EL (cell line): ENCODE measurements around the gene PLIN1.
A peak's percentile ranks its signal among the peaks of the same experiment; 100 is the strongest.

Experiments used
- DNase-seq: peaks from one replicate; pipeline ENCODE4 v3.0.0-alpha.2; 2016

Gene PLIN1

GRCh38 chr15:89671687-89672086, 7.5 kb downstream of the PLIN1 start:
- no peak for DNase-seq

- DNase-seq: no peak
Observed at GRCh38 chr15:89670971-89671560, 8.1 kb downstream of the PLIN1 start.

- no peak for DNase-seq
Observed at GRCh38 chr15:89669941-89670340, 9.2 kb downstream of the PLIN1 start.

- no peak for DNase-seq
Observed at GRCh38 chr15:89669309-89669865, 9.8 kb downstream of the PLIN1 start.

GRCh38 chr15:89668171-89668570, 11.0 kb downstream of the PLIN1 start:
- no peak for DNase-seq

GRCh38 chr15:89667706-89667960, 11.5 kb downstream of the PLIN1 start:
- no peak for DNase-seq

GRCh38 chr15:89666858-89667705, 12.1 kb downstream of the PLIN1 start:
- DNase-seq: no peak

GRCh38 chr15:89666184-89666857, 12.8 kb downstream of the PLIN1 start:
- DNase-seq: no peak

- peak; percentile 68 for DNase-seq
Observed at GRCh38 chr15:89665449-89666181, 13.6 kb downstream of the PLIN1 start.

- DNase-seq: no peak
Observed at GRCh38 chr15:89664441-89665350, 14.5 kb downstream of the PLIN1 start.

- DNase-seq: peak; percentile 97
Observed at GRCh38 chr15:89662893-89663626, 16.1 kb downstream of the PLIN1 start.

- no peak for DNase-seq
Observed at GRCh38 chr15:89660556-89660955, 18.6 kb downstream of the PLIN1 start.

- DNase-seq: no peak
Observed at GRCh38 chr15:89659295-89659694, 19.9 kb downstream of the PLIN1 start.

GRCh38 chr15:89657686-89658200, 21.4 kb downstream of the PLIN1 start:
- DNase-seq: no peak

GRCh38 chr15:89656116-89656815, 22.9 kb downstream of the PLIN1 start:
- peak; percentile 38 for DNase-seq

GRCh38 chr15:89654847-89655805, 24.0 kb downstream of the PLIN1 start, which contains the start of gene KIF7:
Gene KIF7 (minus strand): TSS chr15:89655467. CDS start chr15:89652930, 2,537 bp downstream.
- DNase-seq: peak; percentile 58

- DNase-seq: peak; percentile 84
Observed at GRCh38 chr15:89654301-89654761, 24.8 kb downstream of the PLIN1 start.

- no peak for DNase-seq
Observed at GRCh38 chr15:89653578-89653977, 25.6 kb downstream of the PLIN1 start.

- no peak for DNase-seq
Observed at GRCh38 chr15:89652666-89653065, 26.5 kb downstream of the PLIN1 start.
